Prostate gland (tissue), 2 donors: Measurements from ENCODE around the gene ALX3.

Experiments used
- POLR2A ChIP-seq: fragments of 450-650 bp; IDR thresholded peaks from one replicate; pipeline ENCODE4 v1.6.1; 2016; ENCODE audit warnings: antibody characterized with exemption, mild to moderate bottlenecking
- TF ChIP-seq, protein P1 (sequence below), 4 experiments: fragments of 200-600 bp in 2 of 4; fragments of 450-650 bp in 2 of 4; sonication (generic) in 2 of 4; IDR thresholded peaks; 1 replicate in 3 of 4; 2 replicates in 1 of 4; pipeline ENCODE4 v1.5.1; 2016 to 2019; ENCODE audit warnings: antibody characterized with exemption in 4 of 4, mild to moderate bottlenecking in 2 of 4, moderate library complexity in 2 of 4

DNA sequence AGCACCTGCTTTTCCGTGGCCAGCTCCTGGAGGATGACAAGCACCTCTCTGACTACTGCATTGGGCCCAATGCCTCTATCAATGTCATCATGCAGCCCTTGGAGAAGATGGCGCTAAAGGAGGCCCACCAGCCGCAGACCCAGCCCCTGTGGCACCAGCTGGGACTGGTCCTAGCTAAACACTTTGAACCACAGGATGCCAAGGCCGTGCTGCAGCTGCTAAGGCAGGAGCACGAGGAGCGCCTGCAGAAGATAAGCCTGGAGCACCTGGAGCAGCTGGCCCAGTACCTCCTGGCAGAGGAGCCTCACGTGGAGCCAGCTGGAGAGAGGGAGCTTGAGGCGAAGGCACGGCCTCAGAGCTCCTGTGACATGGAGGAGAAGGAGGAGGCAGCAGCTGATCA, 42.2 kb upstream of the ALX3 start:
- TF ChIP-seq, protein P1, sequence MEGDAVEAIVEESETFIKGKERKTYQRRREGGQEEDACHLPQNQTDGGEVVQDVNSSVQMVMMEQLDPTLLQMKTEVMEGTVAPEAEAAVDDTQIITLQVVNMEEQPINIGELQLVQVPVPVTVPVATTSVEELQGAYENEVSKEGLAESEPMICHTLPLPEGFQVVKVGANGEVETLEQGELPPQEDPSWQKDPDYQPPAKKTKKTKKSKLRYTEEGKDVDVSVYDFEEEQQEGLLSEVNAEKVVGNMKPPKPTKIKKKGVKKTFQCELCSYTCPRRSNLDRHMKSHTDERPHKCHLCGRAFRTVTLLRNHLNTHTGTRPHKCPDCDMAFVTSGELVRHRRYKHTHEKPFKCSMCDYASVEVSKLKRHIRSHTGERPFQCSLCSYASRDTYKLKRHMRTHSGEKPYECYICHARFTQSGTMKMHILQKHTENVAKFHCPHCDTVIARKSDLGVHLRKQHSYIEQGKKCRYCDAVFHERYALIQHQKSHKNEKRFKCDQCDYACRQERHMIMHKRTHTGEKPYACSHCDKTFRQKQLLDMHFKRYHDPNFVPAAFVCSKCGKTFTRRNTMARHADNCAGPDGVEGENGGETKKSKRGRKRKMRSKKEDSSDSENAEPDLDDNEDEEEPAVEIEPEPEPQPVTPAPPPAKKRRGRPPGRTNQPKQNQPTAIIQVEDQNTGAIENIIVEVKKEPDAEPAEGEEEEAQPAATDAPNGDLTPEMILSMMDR (IDR thresholded peaks at IDR 0.05), result no peak
- TF ChIP-seq POLR2A, result no peak
